Measurements from ENCODE around the gene TMEM119. TPM values are rescaled to one million over a fixed set of nuclear protein-coding genes. Genes with fewer than 3 reads are reported as not detected.
A peak's percentile ranks its signal among the peaks of the same experiment; 100 is the strongest.
"Not testable (repeated sequence)": the region's sequence is repeated elsewhere in the genome, so short reads cannot be mapped to it uniquely, and the experiment has no call there.

TMEM119 gene
- total RNA-seq, 1 donor from 2014 or later, result not detected

- no peak for DNase-seq (ENCODE audit: extremely low read depth, low read depth, low spot score)
These were observed 29.3 kb downstream of the TMEM119 start for GRCh38 chr12:108568338-108569154.

GRCh38 chr12:108567406-108568337 lies 30.2 kb downstream of the TMEM119 start:
- no peak for DNase-seq (ENCODE audit: extremely low read depth, low read depth, low spot score)

GRCh38 chr12:108566452-108566851 lies 31.4 kb downstream of the TMEM119 start:
- no peak for DNase-seq (ENCODE audit: extremely low read depth, low read depth, low spot score)

GRCh38 chr12:108565976-108566375 lies 31.9 kb downstream of the TMEM119 start:
- peak; percentile 52 for DNase-seq (ENCODE audit: extremely low read depth, low read depth, low spot score)

GRCh38 chr12:108565146-108565545 lies 32.7 kb downstream of the TMEM119 start:
- DNase-seq (ENCODE audit: extremely low read depth, low read depth, low spot score), result no peak

- DNase-seq (ENCODE audit: extremely low read depth, low read depth, low spot score), result no peak
These were observed 33.2 kb downstream of the TMEM119 start for GRCh38 chr12:108564724-108565123.

- DNase-seq (ENCODE audit: extremely low read depth, low read depth, low spot score), result no peak
These were observed 34.1 kb downstream of the TMEM119 start for GRCh38 chr12:108563804-108564151.

- DNase-seq (ENCODE audit: extremely low read depth, low read depth, low spot score), result peak; percentile 58
These were observed 34.6 kb downstream of the TMEM119 start for GRCh38 chr12:108563136-108563803.

GRCh38 chr12:108562348-108563135 lies 35.3 kb downstream of the TMEM119 start, which contains the start of gene ISCU:
Gene ISCU, plus strand, starts transcription at chr12:108562596. Its CDS starts 27 bp downstream, at chr12:108562623.
- peak; percentile 72 for DNase-seq (ENCODE audit: extremely low read depth, low read depth, low spot score)

- DNase-seq (ENCODE audit: extremely low read depth, low read depth, low spot score), result no peak
These were observed 36.0 kb downstream of the TMEM119 start for GRCh38 chr12:108561852-108562347.

GRCh38 chr12:108560752-108561719 lies 36.8 kb downstream of the TMEM119 start, which contains the start of gene SART3:
Gene SART3, minus strand, starts transcription at chr12:108561173. Its CDS starts 19 bp downstream, at chr12:108561154.
- peak; percentile 91 for DNase-seq (ENCODE audit: extremely low read depth, low read depth, low spot score)

GRCh38 chr12:108560321-108560721 lies 37.6 kb downstream of the TMEM119 start:
- no peak for DNase-seq (ENCODE audit: extremely low read depth, low read depth, low spot score)

GRCh38 chr12:108559748-108560147 lies 38.1 kb downstream of the TMEM119 start:
- DNase-seq (ENCODE audit: extremely low read depth, low read depth, low spot score), result no peak

GRCh38 chr12:108559007-108559655 lies 38.8 kb downstream of the TMEM119 start:
- DNase-seq (ENCODE audit: extremely low read depth, low read depth, low spot score), result no peak

- not testable (repeated sequence) for DNase-seq (ENCODE audit: extremely low read depth, low read depth, low spot score)
These were observed 42.5 kb downstream of the TMEM119 start for GRCh38 chr12:108555383-108555782.

GRCh38 chr12:108553799-108554198 lies 44.1 kb downstream of the TMEM119 start:
- DNase-seq (ENCODE audit: extremely low read depth, low read depth, low spot score), result no peak

- no peak for DNase-seq (ENCODE audit: extremely low read depth, low read depth, low spot score)
These were observed 46.3 kb downstream of the TMEM119 start for GRCh38 chr12:108551535-108551934.

- no peak for DNase-seq (ENCODE audit: extremely low read depth, low read depth, low spot score)
These were observed 48.8 kb downstream of the TMEM119 start for GRCh38 chr12:108548954-108549521.
